Measurements from ENCODE around the gene SYNDIG1. TPM values are rescaled to one million over a fixed set of nuclear protein-coding genes. Genes with fewer than 3 reads are reported as not detected.

The SYNDIG1 gene
- total and polyA plus RNA-seq, 2 of the 4 experiments (the other 2 are of a cell fraction) = not detected

DNA sequence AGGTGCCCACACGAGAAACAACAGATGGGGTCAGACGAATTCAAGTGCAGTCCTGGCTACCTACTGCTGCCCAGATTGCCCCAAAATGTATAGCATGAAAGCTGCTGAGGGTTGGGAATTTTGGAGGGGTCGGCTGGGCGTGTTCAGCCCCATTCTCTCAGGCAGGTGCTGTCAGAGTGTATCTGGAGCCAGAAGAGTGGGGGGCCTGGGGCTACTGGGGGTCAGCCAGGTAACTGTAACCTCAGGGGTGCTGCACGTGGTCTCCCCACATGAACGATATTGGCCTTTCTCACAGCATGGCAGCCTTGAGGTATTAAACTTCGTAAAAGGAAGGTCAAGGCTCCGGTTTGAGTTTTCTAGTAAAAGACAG lies 14.6 kb downstream of the SYNDIG1 start:
- Histone ChIP-seq H3K18ac (ENCODE audit: low read depth, low read length) (no peak overlapping the region), H2BK120ac (ENCODE audit: low read depth, low read length) (no peak overlapping the region), H3K4me3 (ENCODE audit: insufficient read depth, low read depth, low read length) (no peak overlapping the region), H3K56ac (ENCODE audit: extremely low read depth, insufficient read depth, low read length) (no peak overlapping the region), H2AFZ (replicated peaks; ENCODE audit: low read length, poor library complexity) (no peak overlapping the region), H2BK20ac (ENCODE audit: low read depth, low read length) (no peak overlapping the region), H3K14ac (replicated peaks; ENCODE audit: low read depth, low read length) (no peak overlapping the region), H3K4me2 (ENCODE audit: low read depth, low read length) (no peak overlapping the region), H3K9me1 (ENCODE audit: insufficient read depth, low read length) (0 out of 2 replicates have a peak, but pooled peaks cover under 1% of the 10 kb centered on the region), H3K4ac (ENCODE audit: low read depth, low read length) (no peak overlapping the region), H3K27ac (ENCODE audit: insufficient read depth, low read length) (no peak overlapping the region), H3K79me1 (ENCODE audit: low read depth in 1 of 2, low read length in 2 of 2) (no peaks in the 10 kb centered on the region), H3K9ac (ENCODE audit: low read depth, low read length) (no peak overlapping the region), H3K4me1 (ENCODE audit: control insufficient read depth, insufficient read depth, low read length) (no peaks in the 10 kb centered on the region), H2BK5ac (ENCODE audit: low read depth, low read length, poor library complexity, severe bottlenecking) (no peak overlapping the region), H4K91ac (ENCODE audit: insufficient read depth, low read depth, low read length) (no peak overlapping the region), H3K23ac (ENCODE audit: low read depth, low read length) (no peak overlapping the region), H3K36me3 (ENCODE audit: control insufficient read depth, insufficient read depth, low read length) (no peaks in the 10 kb centered on the region), H2AK9ac (replicated peaks; ENCODE audit: low read depth, low read length, poor library complexity) (no peak overlapping the region), H3K9me3 (ENCODE audit: control insufficient read depth, insufficient read depth, low read length) (no peaks in the 10 kb centered on the region), H4K8ac (ENCODE audit: low read depth in 2 of 2, low read length in 2 of 2) (no peak overlapping the region), H4K5ac (ENCODE audit: low read depth, low read length) (no peak overlapping the region), H3K27me3 (ENCODE audit: control insufficient read depth, insufficient read depth, low read length) (no peaks in the 10 kb centered on the region), H2AK5ac (ENCODE audit: low read depth, low read length) (no peak overlapping the region), H2BK15ac (ENCODE audit: low read depth, low read length) (no peak overlapping the region), H4K20me1 (ENCODE audit: insufficient read depth, low read length) (no peaks in the 10 kb centered on the region)
- dilution Hi-C loops (cut with HindIII; ENCODE audit: low sequenced_read_pairs, unreplicated experiment) (no loop called here), intact Hi-C loops (cut with micrococcal nuclease) (no loop called here), in situ Hi-C loops (cut with MboI; ENCODE audit: low sequenced_read_pairs) (no loop called here)
- DNase-seq (no peak), ATAC-seq (ENCODE audit: low read depth) (no peak)
- no peak for TF ChIP-seq MXI1 (IDR thresholded peaks at IDR 0.05; ENCODE audit: borderline replicate concordance, low read depth, low read length)
- no peak for TF ChIP-seq NFE2L2 (IDR thresholded peaks at IDR 0.05; ENCODE audit: low read depth, low read length)
- TF ChIP-seq, protein P1, sequence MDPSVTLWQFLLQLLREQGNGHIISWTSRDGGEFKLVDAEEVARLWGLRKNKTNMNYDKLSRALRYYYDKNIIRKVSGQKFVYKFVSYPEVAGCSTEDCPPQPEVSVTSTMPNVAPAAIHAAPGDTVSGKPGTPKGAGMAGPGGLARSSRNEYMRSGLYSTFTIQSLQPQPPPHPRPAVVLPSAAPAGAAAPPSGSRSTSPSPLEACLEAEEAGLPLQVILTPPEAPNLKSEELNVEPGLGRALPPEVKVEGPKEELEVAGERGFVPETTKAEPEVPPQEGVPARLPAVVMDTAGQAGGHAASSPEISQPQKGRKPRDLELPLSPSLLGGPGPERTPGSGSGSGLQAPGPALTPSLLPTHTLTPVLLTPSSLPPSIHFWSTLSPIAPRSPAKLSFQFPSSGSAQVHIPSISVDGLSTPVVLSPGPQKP (IDR thresholded peaks at IDR 0.05; ENCODE audit: borderline replicate concordance, low read depth, low read length) = no peak
- TF ChIP-seq, protein P2, sequence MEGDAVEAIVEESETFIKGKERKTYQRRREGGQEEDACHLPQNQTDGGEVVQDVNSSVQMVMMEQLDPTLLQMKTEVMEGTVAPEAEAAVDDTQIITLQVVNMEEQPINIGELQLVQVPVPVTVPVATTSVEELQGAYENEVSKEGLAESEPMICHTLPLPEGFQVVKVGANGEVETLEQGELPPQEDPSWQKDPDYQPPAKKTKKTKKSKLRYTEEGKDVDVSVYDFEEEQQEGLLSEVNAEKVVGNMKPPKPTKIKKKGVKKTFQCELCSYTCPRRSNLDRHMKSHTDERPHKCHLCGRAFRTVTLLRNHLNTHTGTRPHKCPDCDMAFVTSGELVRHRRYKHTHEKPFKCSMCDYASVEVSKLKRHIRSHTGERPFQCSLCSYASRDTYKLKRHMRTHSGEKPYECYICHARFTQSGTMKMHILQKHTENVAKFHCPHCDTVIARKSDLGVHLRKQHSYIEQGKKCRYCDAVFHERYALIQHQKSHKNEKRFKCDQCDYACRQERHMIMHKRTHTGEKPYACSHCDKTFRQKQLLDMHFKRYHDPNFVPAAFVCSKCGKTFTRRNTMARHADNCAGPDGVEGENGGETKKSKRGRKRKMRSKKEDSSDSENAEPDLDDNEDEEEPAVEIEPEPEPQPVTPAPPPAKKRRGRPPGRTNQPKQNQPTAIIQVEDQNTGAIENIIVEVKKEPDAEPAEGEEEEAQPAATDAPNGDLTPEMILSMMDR (conservative IDR thresholded peaks at IDR 0.05; ENCODE audit: low read depth, low read length) = no peak
- no peak for TF ChIP-seq FOS (IDR thresholded peaks at IDR 0.05; ENCODE audit: low read depth, low read length)
- no peak for TF ChIP-seq RCOR1 (IDR thresholded peaks at IDR 0.05; ENCODE audit: insufficient replicate concordance, low read length)
- CTCF ChIA-PET = no interaction called here
- BruUV-seq (replicated peaks) = no TSS peak
- POLR2A ChIA-PET (ENCODE audit: unreplicated experiment) = no interaction called here
- WGBS, 2 experiments (ENCODE audit: extremely low coverage in 2 of 2, insufficient read length in 1 of 2) = 39% methylated on average over 3 of the region's 8 CpGs; no CpG with 5 or more reads in 1 of the 2 experiments

Data from IMR-90 (cell line).